Endometrium (tissue), 2 donors: ENCODE measurements around the gene SIK3.

ENCODE experiments used
- FAIRE-seq: peaks from 2 replicates; lab custom pipeline; 2012; peaks lifted over from hg19 to GRCh38; lab: Jason Lieb, UNC
- donor health status: control.
- donor health status: control.

The SIK3 gene

DNA sequence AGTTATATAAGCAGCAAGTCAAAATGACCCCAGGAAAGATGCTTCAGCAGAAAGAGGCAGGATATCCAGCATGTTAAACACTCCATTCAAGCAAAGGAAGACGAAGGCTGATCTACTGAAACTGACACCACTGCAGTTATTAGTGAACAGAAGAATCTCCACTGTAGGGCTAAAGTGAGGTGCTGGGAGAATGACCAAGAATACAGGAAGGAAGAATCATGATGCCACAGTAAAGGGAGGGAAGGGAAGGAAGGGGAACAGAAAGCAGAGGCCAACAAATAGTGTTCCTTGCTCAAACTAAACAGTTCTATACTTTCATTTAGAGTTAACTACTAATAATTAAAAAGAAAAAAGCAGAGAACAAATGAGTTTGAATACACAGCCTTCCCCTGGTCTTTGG is 92.5 kb downstream of the SIK3 start:
- FAIRE-seq, result no peak

- no peak for FAIRE-seq
Measured at GRCh38 chr11:117002639-117003299, 95.5 kb downstream of the SIK3 start.

GRCh38 chr11:117000014-117000737 is 98.1 kb downstream of the SIK3 start:
- no peak for FAIRE-seq

GRCh38 chr11:116997071-116997470 is 101.2 kb downstream of the SIK3 start:
- FAIRE-seq, result no peak

DNA sequence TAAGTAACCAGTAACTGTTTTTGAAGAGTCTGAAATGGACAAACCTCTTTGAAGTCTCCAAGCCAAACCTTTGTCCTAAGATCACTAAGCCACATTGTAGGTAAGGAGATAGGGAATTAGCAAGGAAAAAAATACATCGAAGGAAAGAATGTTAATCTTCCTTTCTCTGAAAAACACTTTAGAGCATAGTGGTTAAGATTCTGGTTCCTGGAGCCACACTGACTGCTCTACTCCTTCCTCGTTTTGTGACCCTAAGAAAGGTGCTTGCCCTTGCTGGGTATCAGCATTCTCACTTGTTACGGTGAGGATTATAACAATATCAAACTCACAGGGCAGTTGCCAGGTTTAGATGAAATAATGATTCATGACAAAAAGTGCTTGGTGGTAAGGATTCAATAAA is 104.0 kb downstream of the SIK3 start:
- FAIRE-seq, result no peak

- FAIRE-seq, result no peak
Measured at GRCh38 chr11:116993599-116993998, 104.6 kb downstream of the SIK3 start.

GRCh38 chr11:116991491-116991890 is 106.7 kb downstream of the SIK3 start:
- FAIRE-seq, result no peak

GRCh38 chr11:116990811-116991210 is 107.4 kb downstream of the SIK3 start:
- FAIRE-seq, result no peak

DNA sequence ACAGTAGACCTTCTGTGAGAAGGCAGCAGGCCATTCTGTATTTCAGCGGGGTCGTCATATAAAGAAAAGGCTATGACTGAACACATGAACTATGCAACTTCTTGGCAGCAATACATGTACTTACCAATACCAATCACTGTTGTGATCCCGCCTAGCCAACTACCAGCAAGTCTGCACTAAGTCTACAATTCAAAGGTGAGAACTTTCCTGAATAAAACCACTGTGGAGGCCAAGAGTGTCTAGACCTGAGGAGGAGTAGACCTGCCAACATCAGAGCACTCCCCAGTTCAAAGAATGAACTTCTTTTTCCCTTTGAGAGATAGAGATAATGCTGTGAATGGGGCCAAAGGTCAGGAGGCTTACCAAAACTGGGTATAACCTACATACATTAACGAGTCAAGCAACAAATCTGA is 108.2 kb downstream of the SIK3 start:
- FAIRE-seq, result no peak

GRCh38 chr11:116989184-116989583 is 109.0 kb downstream of the SIK3 start:
- peak; percentile 77 for FAIRE-seq

DNA sequence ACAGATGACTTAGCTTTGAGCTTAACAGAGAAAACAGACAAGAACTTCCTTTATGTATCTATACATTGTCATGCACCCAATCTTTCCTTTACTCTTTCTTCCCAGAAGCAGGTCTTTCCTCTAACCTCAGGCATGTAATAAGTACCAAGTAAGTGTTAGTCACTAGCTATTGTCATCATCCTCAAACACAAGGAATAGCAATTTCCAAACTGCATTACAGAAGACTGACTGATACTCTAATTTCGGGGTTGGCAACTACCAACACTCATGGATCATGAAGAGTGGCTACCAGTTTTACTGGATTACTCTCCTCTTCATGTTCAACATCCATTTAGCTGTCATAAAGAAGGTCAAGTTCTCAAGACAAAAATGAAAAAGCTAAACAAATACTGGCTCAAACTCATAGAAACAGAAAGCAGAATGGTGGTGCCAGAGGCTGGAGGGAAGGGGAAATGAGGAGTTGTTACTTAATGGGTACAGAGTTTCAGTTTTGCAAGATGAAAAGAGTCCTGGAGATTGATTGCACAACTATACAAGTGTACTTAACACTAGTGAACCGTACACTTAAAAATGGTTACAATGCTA is 111.6 kb downstream of the SIK3 start:
- no peak for FAIRE-seq

DNA sequence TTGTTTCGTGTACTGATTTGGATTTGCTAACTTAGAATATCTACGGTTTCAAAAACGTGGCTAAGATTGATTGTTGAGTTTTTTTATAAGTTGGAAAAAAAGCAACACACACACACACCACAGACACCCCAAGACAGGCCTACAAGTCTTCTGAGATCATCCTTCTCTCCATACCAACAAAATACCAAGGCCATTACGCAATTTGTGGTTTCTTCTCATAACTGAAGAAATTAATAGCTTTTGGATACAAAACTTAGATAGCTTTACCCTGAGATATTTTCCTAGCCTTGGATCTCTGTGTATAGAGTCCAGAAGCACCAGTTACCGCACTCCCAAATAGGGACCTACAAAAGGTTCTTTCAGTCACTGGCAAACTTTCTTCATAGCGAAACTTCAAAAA is 113.6 kb downstream of the SIK3 start:
- FAIRE-seq, result no peak

- FAIRE-seq, result no peak
Measured at GRCh38 chr11:116984186-116984585, 114.0 kb downstream of the SIK3 start.

DNA sequence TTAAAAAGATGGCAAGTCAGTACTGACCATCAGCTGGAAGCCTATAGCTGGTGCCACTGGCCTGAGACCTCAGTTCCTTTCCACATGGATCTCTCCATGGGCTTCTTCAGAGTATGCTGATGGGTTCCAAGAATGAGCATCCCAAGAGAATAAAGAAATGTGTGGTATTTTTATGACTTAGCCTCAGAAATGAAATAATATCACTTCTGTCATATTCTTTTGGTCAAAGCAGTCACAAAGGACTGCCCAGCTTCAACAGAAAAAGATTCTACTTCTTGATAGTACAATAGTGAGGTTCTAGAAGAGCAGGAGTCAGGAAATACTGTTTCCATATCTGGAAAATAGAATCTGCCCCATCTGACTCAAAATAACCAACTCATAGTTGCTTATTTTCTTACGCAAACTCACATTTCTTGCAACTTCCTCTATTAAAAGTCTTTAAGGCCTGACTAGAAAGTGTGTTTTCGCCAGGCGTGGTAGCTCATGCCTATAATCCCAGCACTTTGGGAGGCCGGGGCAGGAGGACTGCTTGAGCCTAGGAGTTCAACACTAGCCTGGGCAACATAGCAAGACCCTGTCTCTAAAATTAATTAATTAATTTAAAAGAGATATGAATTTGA is 116.9 kb downstream of the SIK3 start:
- FAIRE-seq, result no peak

GRCh38 chr11:116980136-116980793 is 118.0 kb downstream of the SIK3 start:
- FAIRE-seq, result no peak

DNA sequence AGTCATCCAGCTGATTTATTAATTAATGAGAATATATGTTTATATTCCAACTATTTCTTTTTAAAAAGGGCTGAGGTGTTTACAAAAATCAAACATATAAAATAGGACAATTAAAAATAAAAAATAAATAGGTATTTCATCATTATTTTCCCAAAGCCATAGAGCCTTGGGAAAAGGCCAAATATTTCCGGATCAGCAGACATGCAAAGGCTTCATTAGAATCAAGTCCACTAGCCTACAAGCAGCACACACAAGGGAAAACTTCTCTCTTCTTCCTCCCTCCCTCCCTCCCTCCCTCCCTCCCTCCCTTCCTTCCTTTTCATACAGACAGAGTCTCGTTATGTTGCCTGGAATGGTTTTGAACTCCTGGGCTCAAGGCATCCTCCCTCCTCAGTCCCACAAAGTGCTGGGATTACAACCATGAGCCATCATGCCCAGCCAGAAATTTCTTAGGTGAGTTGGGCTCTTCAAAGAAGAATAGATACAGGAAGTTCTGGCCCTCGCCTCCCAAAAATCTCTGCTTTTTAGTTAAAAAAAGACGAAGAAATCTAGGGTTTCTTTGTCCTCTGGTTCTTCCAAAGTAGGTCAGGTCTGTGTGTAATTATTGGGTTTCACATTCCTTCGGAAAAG is 121.2 kb downstream of the SIK3 start:
- no peak for FAIRE-seq

DNA sequence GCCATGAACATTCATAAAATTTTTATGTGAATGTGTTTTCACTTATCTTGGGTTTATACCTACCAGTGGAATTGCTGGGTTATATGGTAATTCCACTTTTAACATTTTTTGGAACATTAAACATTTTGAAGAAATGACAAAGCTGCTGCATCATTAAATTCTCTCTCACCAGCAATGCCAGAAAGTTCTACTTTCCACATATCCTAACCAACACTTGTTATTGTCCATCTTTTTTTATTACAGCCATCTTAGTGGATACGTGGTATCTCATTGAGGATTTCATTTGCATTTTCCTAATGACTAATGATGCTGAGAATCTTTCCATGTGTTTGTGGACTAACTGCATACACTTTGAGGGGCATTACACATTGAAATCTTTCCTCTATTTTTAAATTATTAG is 122.6 kb downstream of the SIK3 start:
- no peak for FAIRE-seq

DNA sequence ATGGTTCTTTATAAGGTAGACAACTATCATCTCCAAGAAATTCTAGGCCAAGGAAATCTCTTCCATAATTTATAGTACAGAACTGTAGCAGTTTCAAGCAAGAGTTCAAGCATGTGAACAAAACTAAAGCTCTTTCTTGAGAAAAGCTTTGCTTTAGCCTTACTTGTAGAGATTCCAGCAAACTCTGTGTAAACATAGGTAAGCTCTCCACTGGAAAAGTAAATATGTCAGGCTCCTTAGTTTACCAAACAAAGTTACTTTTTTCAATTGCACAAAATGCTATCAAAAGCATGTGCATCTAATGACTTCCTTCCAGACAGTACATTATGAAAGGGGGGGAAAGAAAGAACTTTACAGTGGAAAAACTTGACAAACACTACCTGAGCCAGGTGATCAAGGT is 125.0 kb downstream of the SIK3 start:
- FAIRE-seq, result no peak

DNA sequence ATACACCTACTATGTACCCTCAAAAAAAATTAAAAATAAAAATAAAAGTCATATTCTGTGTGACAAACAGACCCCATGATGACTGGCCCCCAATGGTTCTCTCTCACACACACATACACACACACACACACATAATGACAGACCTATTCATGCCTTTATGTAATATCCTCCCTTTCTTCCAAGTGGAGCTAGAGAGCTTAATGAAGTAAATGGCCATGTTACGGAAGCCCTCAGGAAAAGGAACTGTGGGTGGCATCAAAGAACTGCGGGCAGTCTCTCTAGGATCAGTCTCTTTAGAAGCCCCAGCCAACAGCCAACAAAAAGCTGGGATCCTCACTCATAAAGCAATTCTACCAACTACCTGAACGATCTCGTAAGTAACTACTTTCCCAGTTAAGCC is 125.5 kb downstream of the SIK3 start:
- no peak for FAIRE-seq

- no peak for FAIRE-seq
Measured at GRCh38 chr11:116970485-116971292, 127.5 kb downstream of the SIK3 start.

GRCh38 chr11:116969694-116970093 is 128.5 kb downstream of the SIK3 start:
- FAIRE-seq, result no peak
